ENCODE results near the gene ZIC4. TPM values are rescaled to one million over a fixed set of nuclear protein-coding genes. Genes with fewer than 3 reads are reported as not detected.

The ZIC4 gene
- total and polyA plus RNA-seq, 2 experiments from 2014 or later = not detected

- Histone ChIP-seq H3K4me3 (no peak overlapping the region), H3K27ac (ENCODE audit: low read depth) (no peak overlapping the region), H2AFZ (no peak overlapping the region), H3K36me3 (ENCODE audit: insufficient read depth) (no peaks in the 10 kb centered on the region), H3K9me2 (ENCODE audit: insufficient read depth) (no peaks in the 10 kb centered on the region), H3K4me2 (no peak overlapping the region), H3F3A (replicated peaks; ENCODE audit: low read depth) (no peaks in the 10 kb centered on the region), H4K20me1 (replicated peaks; ENCODE audit: insufficient read depth) (no peaks in the 10 kb centered on the region), H3K79me2 (replicated peaks; ENCODE audit: insufficient read depth) (no peaks in the 10 kb centered on the region), H3K4me1 (ENCODE audit: insufficient read depth) (peaks cover 20% of the 10 kb centered on the region), H3K27me3 (ENCODE audit: insufficient read depth) (no peaks in the 10 kb centered on the region)
- Mint-ChIP-seq H3K9me3 (no peaks in the 10 kb centered on the region), H3K4me3 (no peak overlapping the region), H3K4me1 (peaks cover 20% of the 10 kb centered on the region), H3K27me3 (ENCODE audit: insufficient read depth, low read depth, poor library complexity) (peaks cover 4% of the 10 kb centered on the region), H3K27ac (no peak overlapping the region), H3K36me3 (ENCODE audit: low read depth) (no peaks in the 10 kb centered on the region; the same call in 2 of the 3 replicates)
- no peak for ATAC-seq
- TF ChIP-seq REST (IDR thresholded peaks at IDR 0.05; ENCODE audit: unreplicated experiment) = no peak
- DNase-seq (ENCODE audit: low spot score) = no peak
Observed at GRCh38 chr3:147343926-147344325, 62.4 kb downstream of the ZIC4 start.

- Mint-ChIP-seq H3K4me1 (peaks cover 20% of the 10 kb centered on the region), H3K4me3 (no peak overlapping the region), H3K27ac (peak overlapping the region; percentile 88), H3K27me3 (ENCODE audit: insufficient read depth, low read depth, poor library complexity) (peaks cover 4% of the 10 kb centered on the region), H3K9me3 (no peaks in the 10 kb centered on the region), H3K36me3 (ENCODE audit: low read depth) (no peaks in the 10 kb centered on the region; the same call in 2 of the 3 replicates)
- peak; percentile 92 for DNase-seq (ENCODE audit: low spot score)
- Histone ChIP-seq H3K36me3 (ENCODE audit: insufficient read depth) (no peaks in the 10 kb centered on the region), H3F3A (replicated peaks; ENCODE audit: low read depth) (no peaks in the 10 kb centered on the region), H3K4me1 (ENCODE audit: insufficient read depth) (peaks cover 20% of the 10 kb centered on the region), H4K20me1 (replicated peaks; ENCODE audit: insufficient read depth) (no peaks in the 10 kb centered on the region), H3K9me2 (ENCODE audit: insufficient read depth) (no peaks in the 10 kb centered on the region), H3K4me3 (no peak overlapping the region), H3K4me2 (no peak overlapping the region), H2AFZ (no peak overlapping the region), H3K27ac (ENCODE audit: low read depth) (peak overlapping the region; percentile 85), H3K27me3 (ENCODE audit: insufficient read depth) (no peaks in the 10 kb centered on the region), H3K79me2 (replicated peaks; ENCODE audit: insufficient read depth) (no peaks in the 10 kb centered on the region)
- peak; percentile 100 for ATAC-seq
- TF ChIP-seq ZNF462 (CRISPR knock-in tag; IDR thresholded peaks at IDR 0.05) = peak; percentile 99
- no peak for TF ChIP-seq STAT1 (IDR thresholded peaks at IDR 0.05; ENCODE audit: unreplicated experiment)
- TF ChIP-seq NANOG (IDR thresholded peaks at IDR 0.05; ENCODE audit: borderline replicate concordance) = peak; percentile 94
Observed at GRCh38 chr3:147341727-147342126, 64.6 kb downstream of the ZIC4 start.

Data from GM23338 (cell line).